ENCODE results near the gene TDRD1. TPM values are rescaled to one million over a fixed set of nuclear protein-coding genes. Genes with fewer than 3 reads are reported as not detected.
"Not testable (repeated sequence)": the region's sequence is repeated elsewhere in the genome, so short reads cannot be mapped to it uniquely, and the experiment has no call there.

TDRD1 gene
- not detected in 2 replicates for total RNA-seq (2014; rRNA removed; shearing (Covaris generic))
- not detected in 2 replicates for polyA plus RNA-seq (2015; cell fraction: cytosol; rRNA removed)
- polyA plus RNA-seq (2015; cell fraction: nucleus; rRNA removed) = not detected in 2 replicates

- no peak for DNase-seq (ENCODE audit: low read depth, low spot score)
- in situ Hi-C loops (cut with HindIII; ENCODE audit: low pct_unique_long_range_greater_than_20kb, low sequenced_read_pairs) = no loop called here
These were observed at the start of gene TDRD1 for GRCh38 chr10:114179148-114179547. Gene TDRD1 (plus strand): TSS chr10:114179353. CDS start chr10:114187832, 8,479 bp downstream.

GRCh38 chr10:114131094-114131493, 48.1 kb upstream of the TDRD1 start:
- DNase-seq (ENCODE audit: low read depth, low spot score) = no peak
- in situ Hi-C loops (cut with HindIII; ENCODE audit: low pct_unique_long_range_greater_than_20kb, low sequenced_read_pairs) = no loop called here

GRCh38 chr10:114135476-114135875, 43.7 kb upstream of the TDRD1 start:
- no peak for DNase-seq (ENCODE audit: low read depth, low spot score)
- in situ Hi-C loops (cut with HindIII; ENCODE audit: low pct_unique_long_range_greater_than_20kb, low sequenced_read_pairs) = no loop called here

- no peak for DNase-seq (ENCODE audit: low read depth, low spot score)
- in situ Hi-C loops (cut with HindIII; ENCODE audit: low pct_unique_long_range_greater_than_20kb, low sequenced_read_pairs) = no loop called here
These were observed 40.6 kb upstream of the TDRD1 start for GRCh38 chr10:114138581-114138980.

- in situ Hi-C loops (cut with HindIII; ENCODE audit: low pct_unique_long_range_greater_than_20kb, low sequenced_read_pairs) = no loop called here
- no peak for DNase-seq (ENCODE audit: low read depth, low spot score)
These were observed 39.1 kb upstream of the TDRD1 start for GRCh38 chr10:114140036-114140435.

- DNase-seq (ENCODE audit: low read depth, low spot score); in situ Hi-C loops (cut with HindIII; ENCODE audit: low pct_unique_long_range_greater_than_20kb, low sequenced_read_pairs): not testable (repeated sequence)
These were observed 38.3 kb upstream of the TDRD1 start for GRCh38 chr10:114140827-114141226.

- in situ Hi-C loops (cut with HindIII; ENCODE audit: low pct_unique_long_range_greater_than_20kb, low sequenced_read_pairs) = no loop called here
These were observed 37.1 kb upstream of the TDRD1 start for GRCh38 chr10:114142018-114142417.

GRCh38 chr10:114143160-114143559, 36.0 kb upstream of the TDRD1 start:
- in situ Hi-C loops (cut with HindIII; ENCODE audit: low pct_unique_long_range_greater_than_20kb, low sequenced_read_pairs) = no loop called here
- no peak for DNase-seq (ENCODE audit: low read depth, low spot score)

More at GRCh38 chr10:114142018-114142417, 37.1 kb upstream of the TDRD1 start:
- no peak for DNase-seq (ENCODE audit: low read depth, low spot score)

GRCh38 chr10:114149476-114149875, 29.7 kb upstream of the TDRD1 start:
- DNase-seq (ENCODE audit: low read depth, low spot score); in situ Hi-C loops (cut with HindIII; ENCODE audit: low pct_unique_long_range_greater_than_20kb, low sequenced_read_pairs): not testable (repeated sequence)

GRCh38 chr10:114151486-114151885, 27.7 kb upstream of the TDRD1 start:
- in situ Hi-C loops (cut with HindIII; ENCODE audit: low pct_unique_long_range_greater_than_20kb, low sequenced_read_pairs) = no loop called here
- DNase-seq (ENCODE audit: low read depth, low spot score) = no peak

- DNase-seq (ENCODE audit: low read depth, low spot score) = no peak
These were observed 27.3 kb upstream of the TDRD1 start for GRCh38 chr10:114151892-114152291.

GRCh38 chr10:114157912-114158311, 21.2 kb upstream of the TDRD1 start:
- DNase-seq (ENCODE audit: low read depth, low spot score) = peak; percentile 4
- in situ Hi-C loops (cut with HindIII; ENCODE audit: low pct_unique_long_range_greater_than_20kb, low sequenced_read_pairs) = no loop called here

More at GRCh38 chr10:114151892-114152291, 27.3 kb upstream of the TDRD1 start:
- in situ Hi-C loops (cut with HindIII; ENCODE audit: low pct_unique_long_range_greater_than_20kb, low sequenced_read_pairs) = no loop called here

GRCh38 chr10:114163062-114163461, 16.1 kb upstream of the TDRD1 start:
- DNase-seq (ENCODE audit: low read depth, low spot score) = no peak
- in situ Hi-C loops (cut with HindIII; ENCODE audit: low pct_unique_long_range_greater_than_20kb, low sequenced_read_pairs) = no loop called here

GRCh38 chr10:114166043-114166442, 13.1 kb upstream of the TDRD1 start:
- no peak for DNase-seq (ENCODE audit: low read depth, low spot score)
- in situ Hi-C loops (cut with HindIII; ENCODE audit: low pct_unique_long_range_greater_than_20kb, low sequenced_read_pairs) = no loop called here

GRCh38 chr10:114166494-114166893, 12.7 kb upstream of the TDRD1 start:
- in situ Hi-C loops (cut with HindIII; ENCODE audit: low pct_unique_long_range_greater_than_20kb, low sequenced_read_pairs) = no loop called here

GRCh38 chr10:114167985-114168384, 11.2 kb upstream of the TDRD1 start:
- in situ Hi-C loops (cut with HindIII; ENCODE audit: low pct_unique_long_range_greater_than_20kb, low sequenced_read_pairs) = no loop called here
- no peak for DNase-seq (ENCODE audit: low read depth, low spot score)

More at GRCh38 chr10:114166494-114166893, 12.7 kb upstream of the TDRD1 start:
- DNase-seq (ENCODE audit: low read depth, low spot score) = no peak

- in situ Hi-C loops (cut with HindIII; ENCODE audit: low pct_unique_long_range_greater_than_20kb, low sequenced_read_pairs) = no loop called here
- no peak for DNase-seq (ENCODE audit: low read depth, low spot score)
These were observed 10.6 kb upstream of the TDRD1 start for GRCh38 chr10:114168450-114169009.

GRCh38 chr10:114172216-114172615, 6.9 kb upstream of the TDRD1 start:
- DNase-seq (ENCODE audit: low read depth, low spot score) = no peak
- in situ Hi-C loops (cut with HindIII; ENCODE audit: low pct_unique_long_range_greater_than_20kb, low sequenced_read_pairs) = no loop called here

- in situ Hi-C loops (cut with HindIII; ENCODE audit: low pct_unique_long_range_greater_than_20kb, low sequenced_read_pairs) = no loop called here
- no peak for DNase-seq (ENCODE audit: low read depth, low spot score)
These were observed 6.2 kb upstream of the TDRD1 start for GRCh38 chr10:114172776-114173602.

Measured in SK-MEL-5 (cell line).